H9 (cell line): ENCODE data around the gene CEBPG. TPM values are rescaled to one million over a fixed set of nuclear protein-coding genes. Genes with fewer than 3 reads are reported as not detected.

Experiments
- DNase-seq: peaks from one replicate; pipeline ENCODE4 v3.0.0-alpha.2; 2017
- H2AFZ ChIP-seq: one replicate; pipeline ENCODE4 v1.6.1; 2013; ENCODE audit warnings: mild to moderate bottlenecking, low read length, control low read depth, moderate library complexity
- H2AK5ac ChIP-seq: 2 replicates; pipeline ENCODE4 v1.6.1; 2013; ENCODE audit warnings: low read length, control low read depth, mixed read lengths; ENCODE audit not compliant: insufficient read length
- H2BK120ac ChIP-seq: one replicate; pipeline ENCODE4 v1.6.1; 2013; ENCODE audit warnings: low read depth, mild to moderate bottlenecking, low read length, control low read depth, inconsistent platforms; ENCODE audit not compliant: poor library complexity, severe bottlenecking
- H2BK12ac ChIP-seq: 2 replicates; pipeline ENCODE4 v1.6.1; 2013; ENCODE audit warnings: low read length, control low read depth, mixed read lengths, low read depth; ENCODE audit not compliant: insufficient read length
- H2BK15ac ChIP-seq: 2 replicates; pipeline ENCODE4 v1.6.1; 2013; ENCODE audit warnings: low read depth, low read length, control low read depth
- H2BK20ac ChIP-seq: one replicate; pipeline ENCODE4 v1.6.1; 2013; ENCODE audit warnings: low read depth, mild to moderate bottlenecking, low read length, control low read depth, inconsistent platforms; ENCODE audit not compliant: poor library complexity, severe bottlenecking
- H2BK5ac ChIP-seq: 2 replicates; pipeline ENCODE4 v1.6.1; 2013; ENCODE audit warnings: low read length, control low read depth, mixed read lengths; ENCODE audit not compliant: insufficient read length
- H3K14ac ChIP-seq: 2 replicates; pipeline ENCODE4 v1.6.1; 2013; ENCODE audit warnings: low read length, control low read depth; ENCODE audit not compliant: insufficient read depth
- H3K18ac ChIP-seq: 2 replicates; pipeline ENCODE4 v1.6.1; 2013; ENCODE audit warnings: low read depth, mild to moderate bottlenecking, mixed read lengths, low read length, control low read depth; ENCODE audit not compliant: insufficient read length
- H3K23ac ChIP-seq: 2 replicates; pipeline ENCODE4 v1.6.1; 2013; ENCODE audit warnings: low read length, control low read depth, mixed read lengths, low read depth; ENCODE audit not compliant: insufficient read length
- H3K23me2 ChIP-seq: 2 replicates; pipeline ENCODE4 v1.6.1; 2013; ENCODE audit warnings: low read depth, mild to moderate bottlenecking, mixed read lengths, low read length, control low read depth; ENCODE audit not compliant: insufficient read length, poor library complexity, severe bottlenecking
- H3K27ac ChIP-seq: 2 replicates; pipeline ENCODE4 v1.5.1; 2013; ENCODE audit warnings: low read length, control low read depth, mixed read lengths, low read depth; ENCODE audit not compliant: insufficient read length
- H3K27me3 ChIP-seq: 2 replicates; pipeline ENCODE4 v1.6.1; 2013; ENCODE audit warnings: low read length, control low read depth, inconsistent platforms; ENCODE audit not compliant: insufficient read depth
- H3K4ac ChIP-seq: 2 replicates; pipeline ENCODE4 v1.6.1; 2013; ENCODE audit warnings: low read depth, mild to moderate bottlenecking, control low read depth, inconsistent platforms, low read length, moderate library complexity
- H3K4me1 ChIP-seq: 2 replicates; pipeline ENCODE4 v1.6.1; 2013; ENCODE audit warnings: low read length, control low read depth, inconsistent platforms; ENCODE audit not compliant: insufficient read depth
- H3K4me2 ChIP-seq: 2 replicates; pipeline ENCODE4 v1.6.1; 2013; ENCODE audit warnings: low read length, control low read depth, mixed read lengths; ENCODE audit not compliant: insufficient read length, insufficient read depth
- H3K56ac ChIP-seq: 2 replicates; pipeline ENCODE4 v1.6.1; 2013; ENCODE audit warnings: low read depth, mild to moderate bottlenecking, mixed read lengths, low read length, control low read depth; ENCODE audit not compliant: insufficient read length
- H3K79me1 ChIP-seq: 2 replicates; pipeline ENCODE4 v1.6.1; 2013; ENCODE audit warnings: low read depth, mild to moderate bottlenecking, moderate library complexity, low read length, control low read depth, inconsistent platforms; ENCODE audit not compliant: insufficient read depth, poor library complexity, severe bottlenecking
- H3K79me2 ChIP-seq: 2 replicates; pipeline ENCODE4 v1.6.1; 2013; ENCODE audit warnings: low read length, control low read depth, inconsistent platforms; ENCODE audit not compliant: insufficient read depth
- H3K9ac ChIP-seq: 2 replicates; pipeline ENCODE4 v1.6.1; 2013; ENCODE audit warnings: low read length, control low read depth, mixed read lengths; ENCODE audit not compliant: insufficient read length; ENCODE audit errors: extremely low read depth
- H3K9me3 ChIP-seq: one replicate; pipeline ENCODE4 v1.6.1; 2013; ENCODE audit warnings: low read depth, low read length, inconsistent platforms; ENCODE audit not compliant: control insufficient read depth
- H3T11ph ChIP-seq: one replicate; pipeline ENCODE4 v1.6.1; 2013; ENCODE audit warnings: mild to moderate bottlenecking, low read length, control low read depth, inconsistent platforms
- H4K20me1 ChIP-seq: one replicate; pipeline ENCODE4 v1.6.1; 2013; ENCODE audit not compliant: control insufficient read depth, insufficient read length, insufficient read depth
- H4K5ac ChIP-seq: 2 replicates; pipeline ENCODE4 v1.6.1; 2013; ENCODE audit warnings: low read depth, mild to moderate bottlenecking, mixed read lengths, low read length, control low read depth; ENCODE audit not compliant: insufficient read length
- H4K8ac ChIP-seq: replicated peaks from 2 replicates; pipeline ENCODE4 v1.6.1; 2013; ENCODE audit warnings: low read length, control low read depth, mixed read lengths, low read depth; ENCODE audit not compliant: insufficient read length
- H4K91ac ChIP-seq: 2 replicates; pipeline ENCODE4 v1.6.1; 2013; ENCODE audit warnings: low read depth, mild to moderate bottlenecking, moderate library complexity, mixed read lengths, low read length, control low read depth; ENCODE audit not compliant: insufficient read length
- H3K27ac Mint-ChIP-seq, 3 experiments: 2 replicates in 2 of 3; 3 replicates in 1 of 3; pipeline ENCODE4 v1.8.0; 2020 to 2021; ENCODE audit warnings: mixed read lengths in 3 of 3, mild to moderate bottlenecking in 1 of 3, moderate library complexity in 1 of 3
- H3K27me3 Mint-ChIP-seq: 2 replicates; pipeline ENCODE4 v1.8.0; 2021; ENCODE audit warnings: low read depth, mild to moderate bottlenecking, moderate library complexity, mixed read lengths
- H3K36me3 Mint-ChIP-seq, 3 experiments: 2 replicates in 2 of 3; 3 replicates in 1 of 3; pipeline ENCODE4 v1.8.0; 2020 to 2021; ENCODE audit warnings: low read depth in 3 of 3, mixed read lengths in 3 of 3; ENCODE audit not compliant: insufficient read depth in 1 of 3
- H3K4me1 Mint-ChIP-seq, 2 experiments: 2 replicates each; pipeline ENCODE4 v1.8.0; 2020; ENCODE audit warnings: mixed read lengths in 2 of 2
- H3K4me3 Mint-ChIP-seq, 2 experiments: 2 replicates in 1 of 2; 3 replicates in 1 of 2; pipeline ENCODE4 v1.8.0; 2020 to 2021; ENCODE audit warnings: mild to moderate bottlenecking in 2 of 2, mixed read lengths in 2 of 2, moderate library complexity in 1 of 2
- H3K9me3 Mint-ChIP-seq, 2 experiments: 2 replicates in 1 of 2; 3 replicates in 1 of 2; pipeline ENCODE4 v1.8.0; 2020; ENCODE audit warnings: mild to moderate bottlenecking in 2 of 2, mixed read lengths in 2 of 2, moderate library complexity in 1 of 2
- WGBS: extraction: QIAGEN DNeasy Blood & Tissue Kit; methylation state at CpG from one replicate; pipeline ENCODE4 v1.1.7; 2013; ENCODE audit warnings: missing lambda C conversion rate, low lambda C conversion rate, mixed read lengths; ENCODE audit not compliant: insufficient read length; ENCODE audit errors: extremely low coverage; 5-methylcytosine and 5-hydroxymethylcytosine counted together
- total RNA-seq: library from RNA; stranded (reverse); gene quantifications from 2 replicates; pipeline ENCODE4 v1.2.1, GENCODE V29; 2021
- TF ChIP-seq, protein P1 (sequence below): fragments of 200-600 bp; sonication (generic); conservative IDR thresholded peaks from 3 replicates; pipeline ENCODE4 v1.8.0; 2021; ENCODE audit warnings: antibody characterized with exemption, mild to moderate bottlenecking

The CEBPG gene
- total RNA-seq, 1 experiment from 2014 or later, result 33.7 TPM

DNA sequence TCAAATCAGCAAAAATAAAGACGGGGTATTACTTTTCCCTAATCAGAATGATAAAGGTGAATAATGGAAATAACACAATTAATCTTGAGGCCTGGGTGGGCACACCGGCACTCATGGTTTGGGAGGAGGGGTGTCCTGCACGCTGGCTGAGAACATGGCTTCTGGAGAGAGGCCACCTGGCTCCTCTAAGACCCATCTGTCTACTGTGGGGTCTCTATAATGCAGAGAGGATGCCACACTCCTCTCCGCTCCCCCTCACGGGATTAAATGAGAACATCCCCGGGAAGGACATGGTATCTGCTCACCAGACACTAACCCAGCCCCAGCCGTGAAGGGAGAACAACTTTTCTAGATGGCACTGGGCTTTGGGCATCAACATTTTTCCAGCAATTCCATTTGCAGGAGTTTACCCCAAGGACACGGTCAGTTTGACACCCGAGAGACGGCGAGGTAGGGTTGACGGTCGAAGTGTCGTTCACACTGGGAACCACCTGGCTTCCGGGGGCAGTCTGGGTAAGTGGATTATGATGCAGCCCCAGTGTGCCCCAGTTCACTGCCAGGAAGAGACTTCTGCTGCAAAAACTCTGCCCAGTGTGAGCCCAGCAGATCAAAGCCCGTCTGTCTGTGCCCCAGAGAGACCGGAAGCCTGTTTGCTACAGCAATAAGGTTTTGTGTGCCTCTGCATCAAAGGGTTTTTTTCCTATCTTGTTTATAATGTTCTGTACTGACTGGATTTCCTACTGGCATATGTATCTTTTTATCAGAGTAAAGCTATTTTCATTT lies 56.6 kb downstream of the CEBPG start:
- H3K4me1 ChIP-seq, result no peaks in the 10 kb centered on the region
- no peak overlapping the region for H3K4me2 ChIP-seq
- H3K27ac Mint-ChIP-seq, result no peak overlapping the region
- no peak overlapping the region for H2AFZ ChIP-seq
- no peak overlapping the region for H3K23ac ChIP-seq
- H2BK15ac ChIP-seq, result no peak overlapping the region
- no peak overlapping the region for H3K14ac ChIP-seq
- no peak overlapping the region for H3K18ac ChIP-seq
- no peaks in the 10 kb centered on the region for H3K79me2 ChIP-seq
- H2BK12ac ChIP-seq, result no peak overlapping the region
- no peak overlapping the region for H2BK5ac ChIP-seq
- no peak overlapping the region for H2BK20ac ChIP-seq
- no peaks in the 10 kb centered on the region for H3K27me3 Mint-ChIP-seq
- no peak overlapping the region for H2AK5ac ChIP-seq
- no peaks in the 10 kb centered on the region for H4K20me1 ChIP-seq
- TF ChIP-seq, protein P1, sequence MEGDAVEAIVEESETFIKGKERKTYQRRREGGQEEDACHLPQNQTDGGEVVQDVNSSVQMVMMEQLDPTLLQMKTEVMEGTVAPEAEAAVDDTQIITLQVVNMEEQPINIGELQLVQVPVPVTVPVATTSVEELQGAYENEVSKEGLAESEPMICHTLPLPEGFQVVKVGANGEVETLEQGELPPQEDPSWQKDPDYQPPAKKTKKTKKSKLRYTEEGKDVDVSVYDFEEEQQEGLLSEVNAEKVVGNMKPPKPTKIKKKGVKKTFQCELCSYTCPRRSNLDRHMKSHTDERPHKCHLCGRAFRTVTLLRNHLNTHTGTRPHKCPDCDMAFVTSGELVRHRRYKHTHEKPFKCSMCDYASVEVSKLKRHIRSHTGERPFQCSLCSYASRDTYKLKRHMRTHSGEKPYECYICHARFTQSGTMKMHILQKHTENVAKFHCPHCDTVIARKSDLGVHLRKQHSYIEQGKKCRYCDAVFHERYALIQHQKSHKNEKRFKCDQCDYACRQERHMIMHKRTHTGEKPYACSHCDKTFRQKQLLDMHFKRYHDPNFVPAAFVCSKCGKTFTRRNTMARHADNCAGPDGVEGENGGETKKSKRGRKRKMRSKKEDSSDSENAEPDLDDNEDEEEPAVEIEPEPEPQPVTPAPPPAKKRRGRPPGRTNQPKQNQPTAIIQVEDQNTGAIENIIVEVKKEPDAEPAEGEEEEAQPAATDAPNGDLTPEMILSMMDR, result no peak
- H3K9ac ChIP-seq, result no peak overlapping the region
- no CpG with 5 or more reads among the region's 17 CpGs for WGBS
- no peak overlapping the region for H3K4me3 Mint-ChIP-seq
- H3K36me3 Mint-ChIP-seq, result no peaks in the 10 kb centered on the region
- no peak overlapping the region for H3K27ac ChIP-seq
- H3K56ac ChIP-seq, result no peak overlapping the region
- peaks cover 3 to 6% of the 10 kb centered on the region in 2 experiments for H3K4me1 Mint-ChIP-seq
- no peaks in the 10 kb centered on the region for H3K9me3 ChIP-seq
- H4K8ac ChIP-seq, result no peak overlapping the region
- no peak for DNase-seq
- no peak overlapping the region for H3K4ac ChIP-seq
- no peak overlapping the region for H2BK120ac ChIP-seq
- no peaks in the 10 kb centered on the region for H3K23me2 ChIP-seq
- H4K5ac ChIP-seq, result no peak overlapping the region
- H4K91ac ChIP-seq, result no peak overlapping the region
- H3T11ph ChIP-seq, result no peak overlapping the region
- H3K79me1 ChIP-seq, result no peaks in the 10 kb centered on the region
- H3K9me3 Mint-ChIP-seq, result no peaks in the 10 kb centered on the region
- H3K27me3 ChIP-seq, result no peaks in the 10 kb centered on the region
